HG02981 (cell line): ENCODE measurements around the gene SGSH.
"Not testable (repeated sequence)": the region's sequence is repeated elsewhere in the genome, so short reads cannot be mapped to it uniquely, and the experiment has no call there.

Experiments
- ATAC-seq: cut with Tn5 transposase; IDR thresholded peaks from one replicate; pipeline ENCODE4 v1.9.1; 2021; ENCODE audit warnings: mild to moderate bottlenecking, moderate library complexity; ENCODE audit not compliant: unreplicated experiment

The SGSH gene

GRCh38 chr17:80254396-80255251 lies 34.5 kb upstream of the SGSH start:
- ATAC-seq, result peak; percentile 62

GRCh38 chr17:80253631-80254395 lies 33.7 kb upstream of the SGSH start:
- ATAC-seq, result no peak

- ATAC-seq, result no peak
These were observed 32.7 kb upstream of the SGSH start for GRCh38 chr17:80252871-80253270.

GRCh38 chr17:80251966-80252365 lies 31.8 kb upstream of the SGSH start:
- no peak for ATAC-seq

GRCh38 chr17:80248894-80249710 lies 29.0 kb upstream of the SGSH start:
- no peak for ATAC-seq

GRCh38 chr17:80248001-80248893 lies 28.1 kb upstream of the SGSH start:
- ATAC-seq, result no peak

- ATAC-seq, result no peak
These were observed 27.4 kb upstream of the SGSH start for GRCh38 chr17:80247561-80247960.

- no peak for ATAC-seq
These were observed 26.6 kb upstream of the SGSH start for GRCh38 chr17:80246726-80247125.

- ATAC-seq, result no peak
These were observed 26.1 kb upstream of the SGSH start for GRCh38 chr17:80246266-80246681.

- no peak for ATAC-seq
These were observed 25.6 kb upstream of the SGSH start for GRCh38 chr17:80245566-80246265.

- no peak for ATAC-seq
These were observed 24.9 kb upstream of the SGSH start for GRCh38 chr17:80244871-80245509.

- ATAC-seq, result not testable (repeated sequence)
These were observed 24.3 kb upstream of the SGSH start for GRCh38 chr17:80244448-80244847.

- ATAC-seq, result no peak
These were observed 23.6 kb upstream of the SGSH start for GRCh38 chr17:80243526-80244433.

GRCh38 chr17:80242505-80242904 lies 22.4 kb upstream of the SGSH start:
- ATAC-seq, result no peak

GRCh38 chr17:80237386-80237785 lies 17.3 kb upstream of the SGSH start:
- no peak for ATAC-seq

GRCh38 chr17:80236911-80237310 lies 16.8 kb upstream of the SGSH start:
- ATAC-seq, result no peak

- no peak for ATAC-seq
These were observed 13.1 kb upstream of the SGSH start for GRCh38 chr17:80233202-80233601.

GRCh38 chr17:80232438-80232837 lies 12.3 kb upstream of the SGSH start:
- no peak for ATAC-seq
